ENCODE results near the gene OR4C6. TPM values are rescaled to one million over a fixed set of nuclear protein-coding genes. Genes with fewer than 3 reads are reported as not detected.

Gene OR4C6
- total RNA-seq = not detected in 2 replicates
- total RNA-seq (2013) = 0.23 TPM
- 0.28 TPM in 1 of 2 replicates, not detected in the other for polyA plus RNA-seq
- polyA minus RNA-seq = not detected in 2 replicates

GRCh38 chr11:55661901-55662300 is at the start of gene OR4C6:
OR4C6 (plus strand) TSS chr11:55662201; CDS start chr11:55665167, 2,966 bp downstream.
- POLR2A ChIA-PET = no interaction called here

GRCh38 chr11:55624531-55624930 is 37.5 kb upstream of the OR4C6 start:
- Mint-ChIP-seq H3K9me3 (ENCODE audit: insufficient read depth) (peaks cover 13% of the 10 kb centered on the region), H3K27me3 (no peaks in the 10 kb centered on the region), H3K4me1 (no peaks in the 10 kb centered on the region), H3K4me3 (no peak overlapping the region), H3K27ac (no peak overlapping the region)
- no peaks in the 10 kb centered on the region for H3K36me3 ChIP-seq (replicated peaks in 1 of 2; ENCODE audit: control extremely low read depth in 1 of 2, control insufficient read depth in 1 of 2, extremely low read depth in 1 of 2, insufficient read depth in 2 of 2, low read length in 1 of 2)
- ChIA-PET CTCF (no interaction called here), POLR2A (no interaction called here)
- no peak overlapping the region for H2AFZ ChIP-seq (ENCODE audit: insufficient read depth, low read depth, low read length, poor library complexity, severe bottlenecking)
- no CpG with 5 or more reads among the region's 1 CpG for WGBS (ENCODE audit: insufficient coverage)
- no peak overlapping the region for H3K4me3 ChIP-seq (ENCODE audit: control extremely low read depth in 1 of 5, extremely low read depth in 1 of 5, insufficient read depth in 1 of 5, low read depth in 2 of 5, low read length in 4 of 5)
- intact Hi-C loops (cut with micrococcal nuclease) = no loop called here
- no peak for TF ChIP-seq CTCF (IDR thresholded peaks at IDR 0.05)
- TF ChIP-seq EZH2 (IDR thresholded peaks at IDR 0.05; ENCODE audit: borderline replicate concordance, insufficient read depth, low read depth, low read length, poor library complexity, severe bottlenecking) = no peak
- no peaks in the 10 kb centered on the region for H3K4me1 ChIP-seq (ENCODE audit: control insufficient read depth in 2 of 2, insufficient read depth in 2 of 2, low read length in 2 of 2)
- no peak overlapping the region for H3K27ac ChIP-seq (ENCODE audit: low read length in 2 of 2)
- peaks cover 1 to 12% (median 3%) of the 10 kb centered on the region in 3 donors for H3K9me3 ChIP-seq (ENCODE audit: control extremely low read depth in 1 of 3, control insufficient read depth in 2 of 3, insufficient read depth in 1 of 3, low read length in 2 of 3)
- H3K9ac ChIP-seq (ENCODE audit: low read length) = no peak overlapping the region
- no peaks in the 10 kb centered on the region for H4K20me1 ChIP-seq (ENCODE audit: control insufficient read depth, insufficient read depth, low read length, poor library complexity, severe bottlenecking)
- ATAC-seq (ENCODE audit: low read depth) = no peak
- H3K4me2 ChIP-seq (replicated peaks; ENCODE audit: low read depth, low read length, poor library complexity, severe bottlenecking) = no peak overlapping the region
- no peaks in the 10 kb centered on the region for H3K79me2 ChIP-seq (ENCODE audit: control insufficient read depth, insufficient read depth, low read length)
- no peaks in the 10 kb centered on the region for H3K27me3 ChIP-seq (replicated peaks in 1 of 4; ENCODE audit: control extremely low read depth in 1 of 4, control insufficient read depth in 3 of 4, insufficient read depth in 4 of 4, low read length in 3 of 4)
- DNase-seq = no peak

More at GRCh38 chr11:55661901-55662300, at the start of gene OR4C6:
- H2AFZ ChIP-seq (ENCODE audit: insufficient read depth, low read depth, low read length, poor library complexity, severe bottlenecking) = no peak within 1 kb of the TSS
- no peak within 1 kb of the TSS for H3K4me2 ChIP-seq (replicated peaks; ENCODE audit: low read depth, low read length, poor library complexity, severe bottlenecking)
- Mint-ChIP-seq H3K27ac (no peak within 1 kb of the TSS), H3K4me3 (no peak within 1 kb of the TSS), H3K27me3 (no peaks in the 10 kb centered on the region), H3K4me1 (peaks cover 5% of the 10 kb centered on the region), H3K9me3 (ENCODE audit: insufficient read depth) (peaks cover 8% of the 10 kb centered on the region)
- intact Hi-C loops (cut with micrococcal nuclease) = no loop called here
- CTCF ChIA-PET = no interaction called here
- no peaks in the 10 kb centered on the region for H3K4me1 ChIP-seq (ENCODE audit: control insufficient read depth in 2 of 2, insufficient read depth in 2 of 2, low read length in 2 of 2)
- WGBS (ENCODE audit: insufficient coverage) = no CpG with 5 or more reads among the region's 1 CpG
- H3K36me3 ChIP-seq (replicated peaks in 1 of 2; ENCODE audit: control extremely low read depth in 1 of 2, control insufficient read depth in 1 of 2, extremely low read depth in 1 of 2, insufficient read depth in 2 of 2, low read length in 1 of 2) = no peaks in the 10 kb centered on the region
- no peak within 1 kb of the TSS for H3K27ac ChIP-seq (ENCODE audit: low read length in 2 of 2)
- TF ChIP-seq EZH2 (IDR thresholded peaks at IDR 0.05; ENCODE audit: borderline replicate concordance, insufficient read depth, low read depth, low read length, poor library complexity, severe bottlenecking) (no peak), CTCF (IDR thresholded peaks at IDR 0.05) (no peak)
- H3K9ac ChIP-seq (ENCODE audit: low read length) = no peak within 1 kb of the TSS
- DNase-seq (no peak), ATAC-seq (ENCODE audit: low read depth) (no peak)
- no peaks in the 10 kb centered on the region for H4K20me1 ChIP-seq (ENCODE audit: control insufficient read depth, insufficient read depth, low read length, poor library complexity, severe bottlenecking)
- no peak within 1 kb of the TSS for H3K4me3 ChIP-seq (ENCODE audit: control extremely low read depth in 1 of 5, extremely low read depth in 1 of 5, insufficient read depth in 1 of 5, low read depth in 2 of 5, low read length in 4 of 5)
- H3K27me3 ChIP-seq (replicated peaks in 1 of 4; ENCODE audit: control extremely low read depth in 1 of 4, control insufficient read depth in 3 of 4, insufficient read depth in 4 of 4, low read length in 3 of 4) = no peaks in the 10 kb centered on the region
- peaks cover 0 to 3% (median 0%) of the 10 kb centered on the region in 3 donors for H3K9me3 ChIP-seq (ENCODE audit: control extremely low read depth in 1 of 3, control insufficient read depth in 2 of 3, insufficient read depth in 1 of 3, low read length in 2 of 3)
- H3K79me2 ChIP-seq (ENCODE audit: control insufficient read depth, insufficient read depth, low read length) = no peaks in the 10 kb centered on the region

Data from B cell (primary cell).